ENCODE results near the gene NR3C2.
"Not testable (repeated sequence)": the region's sequence is repeated elsewhere in the genome, so short reads cannot be mapped to it uniquely, and the experiment has no call there.

The NR3C2 gene

DNA sequence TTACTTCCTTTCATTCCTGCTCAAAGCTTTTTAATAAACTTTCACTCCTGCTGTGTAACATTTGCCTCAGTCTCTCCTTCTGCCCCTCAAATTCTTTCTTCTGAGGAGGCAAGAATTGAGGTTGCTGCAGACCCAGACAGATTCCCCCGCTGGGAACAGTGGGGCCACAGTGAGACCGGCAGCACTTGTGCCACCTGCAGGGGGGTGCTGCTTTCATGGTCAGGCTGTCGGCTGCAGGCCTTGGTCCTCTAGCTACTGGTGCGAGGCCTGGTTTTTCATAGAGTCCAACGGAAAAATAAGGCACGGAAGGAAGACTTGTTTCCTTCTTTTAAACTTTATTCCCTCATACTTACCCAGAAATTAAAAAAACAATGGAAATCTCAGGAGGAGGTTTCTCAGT lies 296.7 kb downstream of the NR3C2 start:
- H3K9me3 ChIP-seq (ENCODE audit: control insufficient read depth in 5 of 5, low read length in 5 of 5), result no peaks in the 10 kb centered on the region
- no peaks in the 10 kb centered on the region for H3K27me3 ChIP-seq (ENCODE audit: control insufficient read depth in 5 of 5, insufficient read depth in 4 of 5, low read length in 5 of 5)
- H3K36me3 ChIP-seq (ENCODE audit: control insufficient read depth in 5 of 5, insufficient read depth in 5 of 5, low read length in 5 of 5), result peaks cover 0 to 15% (median 8%) of the 10 kb centered on the region in 5 donors
- no peak overlapping the region for H3K27ac ChIP-seq (ENCODE audit: low read depth, low read length)
- no peak overlapping the region for H3K4me3 ChIP-seq (ENCODE audit: low read depth in 1 of 5, low read length in 5 of 5)
- H3K9ac ChIP-seq (ENCODE audit: low read length in 5 of 5), result no peak overlapping the region
- H3K4me1 ChIP-seq (ENCODE audit: control insufficient read depth in 5 of 5, insufficient read depth in 5 of 5, low read length in 5 of 5), result no peaks in the 10 kb centered on the region

GRCh38 chr4:148143174-148143573 lies 299.0 kb downstream of the NR3C2 start:
- Histone ChIP-seq H3K4me3 (ENCODE audit: low read depth in 1 of 5, low read length in 5 of 5) (no peak overlapping the region), H3K27me3 (ENCODE audit: control insufficient read depth in 5 of 5, insufficient read depth in 4 of 5, low read length in 5 of 5) (no peaks in the 10 kb centered on the region), H3K9ac (ENCODE audit: low read length in 5 of 5) (no peak overlapping the region), H3K9me3 (ENCODE audit: control insufficient read depth in 5 of 5, low read length in 5 of 5) (no peaks in the 10 kb centered on the region), H3K36me3 (ENCODE audit: control insufficient read depth in 5 of 5, insufficient read depth in 5 of 5, low read length in 5 of 5) (peaks cover 0 to 15% (median 8%) of the 10 kb centered on the region in 5 donors), H3K27ac (ENCODE audit: low read depth, low read length) (no peak overlapping the region), H3K4me1 (ENCODE audit: control insufficient read depth in 5 of 5, insufficient read depth in 5 of 5, low read length in 5 of 5) (no peaks in the 10 kb centered on the region)

GRCh38 chr4:148141501-148141900 lies 300.7 kb downstream of the NR3C2 start:
- Histone ChIP-seq H3K9ac (ENCODE audit: low read length in 5 of 5) (no peak overlapping the region), H3K27me3 (ENCODE audit: control insufficient read depth in 5 of 5, insufficient read depth in 4 of 5, low read length in 5 of 5) (no peaks in the 10 kb centered on the region), H3K4me3 (ENCODE audit: low read depth in 1 of 5, low read length in 5 of 5) (no peak overlapping the region)

DNA sequence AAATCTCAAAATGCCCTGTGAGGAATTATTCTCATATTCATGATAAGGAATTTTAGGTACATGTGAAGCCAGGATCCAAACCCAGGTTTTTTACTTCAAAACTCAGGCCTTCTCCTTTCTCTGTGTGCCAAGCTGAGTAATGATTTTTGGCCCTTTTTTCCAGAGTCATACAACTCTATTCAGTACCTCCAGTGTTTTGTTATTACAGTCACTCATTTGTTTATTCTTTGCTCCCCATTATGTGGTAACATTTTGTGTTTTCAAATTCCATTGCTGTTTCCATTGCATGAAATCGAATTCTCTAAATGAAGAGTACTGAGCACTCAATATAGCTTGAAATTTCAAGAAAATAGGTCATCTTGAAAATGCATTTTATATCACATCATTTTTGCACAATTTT lies 315.4 kb downstream of the NR3C2 start:
- H3K4me1 ChIP-seq (ENCODE audit: control insufficient read depth in 5 of 5, insufficient read depth in 5 of 5, low read length in 5 of 5), result no peaks in the 10 kb centered on the region
- no peak overlapping the region for H3K4me3 ChIP-seq (ENCODE audit: low read depth in 1 of 5, low read length in 5 of 5)
- H3K9me3 ChIP-seq (ENCODE audit: control insufficient read depth in 5 of 5, low read length in 5 of 5), result peaks cover 7 to 36% (median 20%) of the 10 kb centered on the region in 5 donors
- no peak overlapping the region for H3K9ac ChIP-seq (ENCODE audit: low read length in 5 of 5)
- no peaks in the 10 kb centered on the region for H3K27me3 ChIP-seq (ENCODE audit: control insufficient read depth in 5 of 5, insufficient read depth in 4 of 5, low read length in 5 of 5)
- peaks cover 0 to 6% (median 0%) of the 10 kb centered on the region in 5 donors for H3K36me3 ChIP-seq (ENCODE audit: control insufficient read depth in 5 of 5, insufficient read depth in 5 of 5, low read length in 5 of 5)
- H3K27ac ChIP-seq (ENCODE audit: low read depth, low read length), result no peak overlapping the region

More at GRCh38 chr4:148141501-148141900, 300.7 kb downstream of the NR3C2 start:
- Histone ChIP-seq H3K27ac (ENCODE audit: low read depth, low read length) (no peak overlapping the region), H3K9me3 (ENCODE audit: control insufficient read depth in 5 of 5, low read length in 5 of 5) (no peaks in the 10 kb centered on the region), H3K4me1 (ENCODE audit: control insufficient read depth in 5 of 5, insufficient read depth in 5 of 5, low read length in 5 of 5) (no peaks in the 10 kb centered on the region), H3K36me3 (ENCODE audit: control insufficient read depth in 5 of 5, insufficient read depth in 5 of 5, low read length in 5 of 5) (peaks cover 0 to 12% (median 6%) of the 10 kb centered on the region in 5 donors)

DNA sequence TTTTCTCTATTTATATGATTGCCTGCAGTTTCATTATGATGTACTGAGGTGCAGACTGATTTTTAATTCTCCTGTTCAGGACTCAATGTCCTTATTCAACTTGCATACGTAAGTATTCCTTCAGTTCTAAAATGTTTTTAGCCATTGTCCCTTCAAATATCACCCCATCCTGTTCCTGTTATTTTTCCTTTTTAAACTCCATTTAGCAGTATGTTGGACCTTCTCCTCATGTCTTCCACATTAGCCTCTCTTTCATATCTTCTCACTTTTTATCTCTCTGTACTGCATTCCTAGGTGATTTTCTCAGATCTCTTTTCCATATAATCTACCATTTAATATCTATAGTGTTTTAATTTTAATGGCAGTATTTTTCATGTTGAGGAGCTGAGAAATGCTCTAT lies 317.7 kb downstream of the NR3C2 start:
- H3K9me3 ChIP-seq (ENCODE audit: control insufficient read depth in 5 of 5, low read length in 5 of 5), result peaks cover 7 to 38% (median 20%) of the 10 kb centered on the region in 5 donors
- peak overlapping the region in 1 of 5 donors; percentile 16 for H3K4me3 ChIP-seq (ENCODE audit: low read depth in 1 of 5, low read length in 5 of 5)
- no peaks in the 10 kb centered on the region for H3K4me1 ChIP-seq (ENCODE audit: control insufficient read depth in 5 of 5, insufficient read depth in 5 of 5, low read length in 5 of 5)
- no peak overlapping the region for H3K9ac ChIP-seq (ENCODE audit: low read length in 5 of 5)
- H3K36me3 ChIP-seq (ENCODE audit: control insufficient read depth in 5 of 5, insufficient read depth in 5 of 5, low read length in 5 of 5), result peaks cover 6 to 9% (median 7%) of the 10 kb centered on the region in 5 donors
- H3K27me3 ChIP-seq (ENCODE audit: control insufficient read depth in 5 of 5, insufficient read depth in 4 of 5, low read length in 5 of 5), result no peaks in the 10 kb centered on the region
- no peak overlapping the region for H3K27ac ChIP-seq (ENCODE audit: low read depth, low read length)

DNA sequence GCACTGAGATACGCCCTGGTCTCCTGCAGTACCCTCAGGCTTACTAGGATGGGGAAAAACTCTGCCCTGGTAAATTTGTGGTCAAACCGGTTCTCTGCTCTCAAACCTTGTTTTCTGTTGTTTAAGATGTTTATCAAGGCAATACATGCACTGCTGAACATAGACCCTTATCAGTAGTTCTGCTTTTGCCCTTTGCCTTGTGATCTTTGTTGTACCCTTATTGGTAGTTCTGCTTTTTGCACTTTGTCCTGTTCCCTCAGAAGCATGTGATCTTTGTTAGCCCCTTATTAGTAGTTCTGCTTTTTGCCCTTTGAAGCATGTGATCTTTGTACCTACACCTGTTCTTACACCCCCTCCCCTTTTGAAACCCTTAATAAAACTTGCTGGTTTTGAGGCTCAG lies 319.1 kb downstream of the NR3C2 start:
- H3K4me1 ChIP-seq (ENCODE audit: control insufficient read depth in 5 of 5, insufficient read depth in 5 of 5, low read length in 5 of 5); H3K9ac ChIP-seq (ENCODE audit: low read length in 5 of 5); H3K27me3 ChIP-seq (ENCODE audit: control insufficient read depth in 5 of 5, insufficient read depth in 4 of 5, low read length in 5 of 5); H3K27ac ChIP-seq (ENCODE audit: low read depth, low read length): not testable (repeated sequence)
- Histone ChIP-seq H3K9me3 (ENCODE audit: control insufficient read depth in 5 of 5, low read length in 5 of 5) (peaks cover 7 to 38% (median 20%) of the 10 kb centered on the region in 5 donors), H3K36me3 (ENCODE audit: control insufficient read depth in 5 of 5, insufficient read depth in 5 of 5, low read length in 5 of 5) (peaks cover 6 to 18% (median 14%) of the 10 kb centered on the region in 5 donors), H3K4me3 (ENCODE audit: low read depth in 1 of 5, low read length in 5 of 5) (peak overlapping the region in 1 of 5 donors; percentile 12)

GRCh38 chr4:148120216-148120615 lies 322.0 kb downstream of the NR3C2 start:
- peaks cover 0 to 8% (median 6%) of the 10 kb centered on the region in 5 donors for H3K4me1 ChIP-seq (ENCODE audit: control insufficient read depth in 5 of 5, insufficient read depth in 5 of 5, low read length in 5 of 5)
- no peak overlapping the region for H3K4me3 ChIP-seq (ENCODE audit: low read depth in 1 of 5, low read length in 5 of 5)
- peaks cover 9 to 24% (median 14%) of the 10 kb centered on the region in 5 donors for H3K36me3 ChIP-seq (ENCODE audit: control insufficient read depth in 5 of 5, insufficient read depth in 5 of 5, low read length in 5 of 5)
- no peak overlapping the region for H3K27ac ChIP-seq (ENCODE audit: low read depth, low read length)
- no peak overlapping the region for H3K9ac ChIP-seq (ENCODE audit: low read length in 5 of 5)
- peaks cover 7 to 30% (median 16%) of the 10 kb centered on the region in 5 donors for H3K9me3 ChIP-seq (ENCODE audit: control insufficient read depth in 5 of 5, low read length in 5 of 5)
- H3K27me3 ChIP-seq (ENCODE audit: control insufficient read depth in 5 of 5, insufficient read depth in 4 of 5, low read length in 5 of 5), result no peaks in the 10 kb centered on the region

GRCh38 chr4:148118633-148119032 lies 323.6 kb downstream of the NR3C2 start:
- Histone ChIP-seq H3K36me3 (ENCODE audit: control insufficient read depth in 5 of 5, insufficient read depth in 5 of 5, low read length in 5 of 5) (peaks cover 4 to 31% (median 18%) of the 10 kb centered on the region in 5 donors), H3K4me1 (ENCODE audit: control insufficient read depth in 5 of 5, insufficient read depth in 5 of 5, low read length in 5 of 5) (peaks cover 0 to 8% (median 6%) of the 10 kb centered on the region in 5 donors), H3K9ac (ENCODE audit: low read length in 5 of 5) (no peak overlapping the region), H3K9me3 (ENCODE audit: control insufficient read depth in 5 of 5, low read length in 5 of 5) (peaks cover 0 to 14% (median 1%) of the 10 kb centered on the region in 5 donors), H3K4me3 (ENCODE audit: low read depth in 1 of 5, low read length in 5 of 5) (no peak overlapping the region), H3K27ac (ENCODE audit: low read depth, low read length) (no peak overlapping the region), H3K27me3 (ENCODE audit: control insufficient read depth in 5 of 5, insufficient read depth in 4 of 5, low read length in 5 of 5) (no peaks in the 10 kb centered on the region)

DNA sequence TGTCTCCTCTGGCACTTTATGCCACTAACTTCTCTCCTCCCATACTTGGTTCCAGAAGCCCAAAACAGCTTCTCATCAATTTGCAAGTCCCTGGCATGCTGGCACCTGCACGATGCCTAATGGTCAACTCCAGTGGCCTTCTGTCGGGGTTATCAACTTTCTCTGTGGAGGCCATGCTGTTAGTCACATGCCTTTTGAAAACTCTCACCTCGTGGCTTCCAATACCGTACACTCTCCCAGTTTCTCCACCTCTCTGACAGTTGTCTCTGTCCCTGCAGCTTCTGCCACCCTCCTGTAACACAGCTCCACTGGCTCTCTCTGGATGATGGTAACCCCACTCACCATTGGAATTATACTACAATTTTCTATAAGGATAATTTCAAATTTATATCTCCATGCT lies 324.0 kb downstream of the NR3C2 start:
- peaks cover 0 to 8% (median 6%) of the 10 kb centered on the region in 5 donors for H3K4me1 ChIP-seq (ENCODE audit: control insufficient read depth in 5 of 5, insufficient read depth in 5 of 5, low read length in 5 of 5)
- no peak overlapping the region for H3K9ac ChIP-seq (ENCODE audit: low read length in 5 of 5)
- no peak overlapping the region for H3K27ac ChIP-seq (ENCODE audit: low read depth, low read length)
- H3K27me3 ChIP-seq (ENCODE audit: control insufficient read depth in 5 of 5, insufficient read depth in 4 of 5, low read length in 5 of 5), result no peaks in the 10 kb centered on the region
- H3K9me3 ChIP-seq (ENCODE audit: control insufficient read depth in 5 of 5, low read length in 5 of 5), result peaks cover 0 to 9% (median 0%) of the 10 kb centered on the region in 5 donors
- H3K36me3 ChIP-seq (ENCODE audit: control insufficient read depth in 5 of 5, insufficient read depth in 5 of 5, low read length in 5 of 5), result peaks cover 6 to 35% (median 21%) of the 10 kb centered on the region in 5 donors
- no peak overlapping the region for H3K4me3 ChIP-seq (ENCODE audit: low read depth in 1 of 5, low read length in 5 of 5)

DNA sequence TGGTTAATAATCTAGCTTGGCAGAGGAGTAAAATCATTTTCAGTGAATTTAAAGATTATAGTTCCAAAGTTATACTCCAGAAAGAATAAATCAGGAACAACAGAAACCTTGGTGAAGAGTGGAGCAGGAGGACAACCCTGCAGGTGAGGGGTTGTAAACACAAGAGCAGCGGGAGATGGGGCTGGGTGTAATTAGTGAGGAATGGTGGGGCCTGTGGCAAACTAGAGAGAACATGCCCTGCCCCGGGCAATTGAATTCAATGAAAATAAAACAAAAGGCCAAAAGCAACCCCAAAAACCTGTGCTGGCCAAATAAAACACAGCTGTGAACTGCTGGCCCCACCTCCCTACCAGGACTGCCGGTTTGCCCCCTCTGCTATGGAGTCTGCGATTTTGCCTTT lies 325.2 kb downstream of the NR3C2 start:
- Histone ChIP-seq H3K36me3 (ENCODE audit: control insufficient read depth in 5 of 5, insufficient read depth in 5 of 5, low read length in 5 of 5) (peaks cover 8 to 37% (median 21%) of the 10 kb centered on the region in 5 donors), H3K9me3 (ENCODE audit: control insufficient read depth in 5 of 5, low read length in 5 of 5) (peaks cover 0 to 4% (median 0%) of the 10 kb centered on the region in 5 donors), H3K4me3 (ENCODE audit: low read depth in 1 of 5, low read length in 5 of 5) (no peak overlapping the region), H3K4me1 (ENCODE audit: control insufficient read depth in 5 of 5, insufficient read depth in 5 of 5, low read length in 5 of 5) (peaks cover 0 to 8% (median 6%) of the 10 kb centered on the region in 5 donors), H3K9ac (ENCODE audit: low read length in 5 of 5) (no peak overlapping the region), H3K27ac (ENCODE audit: low read depth, low read length) (no peak overlapping the region), H3K27me3 (ENCODE audit: control insufficient read depth in 5 of 5, insufficient read depth in 4 of 5, low read length in 5 of 5) (no peaks in the 10 kb centered on the region)

Data from subcutaneous abdominal adipose tissue (tissue), 5 donors.